SK-N-MC (cell line): ENCODE results near the gene CSNK1G1.

Source experiments
- EZH2 ChIP-seq: fragments of 200-600 bp; sonication (generic); IDR thresholded peaks from one replicate; pipeline ENCODE4 v1.6.1; 2017; ENCODE audit warnings: antibody characterized with exemption
- FOXP2 ChIP-seq: optimal IDR thresholded peaks from 2 replicates; pipeline ENCODE3; 2011; ENCODE audit warnings: mild to moderate bottlenecking, moderate library complexity; ENCODE audit not compliant: insufficient read depth; ENCODE audit errors: extremely low read length, control extremely low read depth
- POLR2AphosphoS5 ChIP-seq: IDR thresholded peaks from 2 replicates; pipeline ENCODE4 v1.6.1; 2012; ENCODE audit warnings: mild to moderate bottlenecking, low read depth, low read length, borderline replicate concordance

DNA sequence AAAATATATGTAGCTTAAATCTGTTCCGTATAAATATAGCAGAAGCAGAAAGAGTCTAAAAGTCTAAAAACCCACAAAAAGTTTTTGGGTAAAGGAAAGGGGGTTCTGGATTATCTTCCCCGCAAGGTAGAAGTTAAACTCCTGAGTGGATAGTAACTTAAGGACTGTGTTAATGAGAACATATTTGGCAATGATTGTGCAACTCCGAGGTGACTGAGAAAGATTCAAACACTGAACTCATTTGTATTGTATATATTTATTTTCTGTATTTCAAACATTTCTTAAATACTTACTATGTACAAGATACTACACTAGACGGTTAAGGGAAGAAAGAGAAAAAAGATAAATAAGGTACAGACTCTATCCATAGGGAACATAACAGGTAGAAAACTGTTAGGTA, 120.4 kb downstream of the CSNK1G1 start:
- no peak for TF ChIP-seq POLR2AphosphoS5
- TF ChIP-seq EZH2: no peak
- no peak for TF ChIP-seq FOXP2
